CD4-positive, alpha-beta T cell treated with Interleukin-15 for 4 hours (primary cell): ENCODE results near the gene MAPK8IP3.
"Not testable (repeated sequence)": the region's sequence is repeated elsewhere in the genome, so short reads cannot be mapped to it uniquely, and the experiment has no call there.

Experiments used
- DNase-seq: peaks from one replicate; pipeline ENCODE4 v3.0.0-alpha.2; 2020; ENCODE audit warnings: low spot score

MAPK8IP3 gene

GRCh38 chr16:1709356-1709755 is 3.4 kb downstream of the MAPK8IP3 start:
- no peak for DNase-seq

GRCh38 chr16:1710811-1711507 is 5.0 kb downstream of the MAPK8IP3 start:
- no peak for DNase-seq

- no peak for DNase-seq
Observed at GRCh38 chr16:1712791-1713261, 6.8 kb downstream of the MAPK8IP3 start.

GRCh38 chr16:1713331-1713730 is 7.3 kb downstream of the MAPK8IP3 start:
- DNase-seq, result no peak

DNA sequence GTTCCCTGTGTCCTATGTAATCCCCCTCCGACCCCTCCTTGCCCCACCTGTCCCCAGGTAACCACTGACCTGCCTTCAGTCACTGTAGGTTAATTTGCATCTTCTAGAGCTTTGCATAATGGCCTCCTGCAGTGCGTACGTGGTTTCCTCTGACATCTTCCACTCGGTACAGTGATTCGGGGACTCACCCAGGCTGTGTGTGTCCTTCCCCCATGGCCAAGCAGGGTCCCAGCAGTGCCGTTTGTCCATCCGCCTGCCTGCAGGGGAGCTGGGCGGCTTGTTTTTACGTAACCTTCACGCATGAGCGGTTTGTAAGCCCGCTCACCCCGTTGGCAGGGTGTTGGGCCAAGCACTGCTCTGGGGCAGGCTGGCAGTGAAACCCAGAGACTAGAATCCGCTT is 7.9 kb downstream of the MAPK8IP3 start:
- no peak for DNase-seq

- no peak for DNase-seq
Observed at GRCh38 chr16:1715220-1715619, 9.2 kb downstream of the MAPK8IP3 start.

- not testable (repeated sequence) for DNase-seq
Observed at GRCh38 chr16:1718236-1718635, 12.2 kb downstream of the MAPK8IP3 start.

DNA sequence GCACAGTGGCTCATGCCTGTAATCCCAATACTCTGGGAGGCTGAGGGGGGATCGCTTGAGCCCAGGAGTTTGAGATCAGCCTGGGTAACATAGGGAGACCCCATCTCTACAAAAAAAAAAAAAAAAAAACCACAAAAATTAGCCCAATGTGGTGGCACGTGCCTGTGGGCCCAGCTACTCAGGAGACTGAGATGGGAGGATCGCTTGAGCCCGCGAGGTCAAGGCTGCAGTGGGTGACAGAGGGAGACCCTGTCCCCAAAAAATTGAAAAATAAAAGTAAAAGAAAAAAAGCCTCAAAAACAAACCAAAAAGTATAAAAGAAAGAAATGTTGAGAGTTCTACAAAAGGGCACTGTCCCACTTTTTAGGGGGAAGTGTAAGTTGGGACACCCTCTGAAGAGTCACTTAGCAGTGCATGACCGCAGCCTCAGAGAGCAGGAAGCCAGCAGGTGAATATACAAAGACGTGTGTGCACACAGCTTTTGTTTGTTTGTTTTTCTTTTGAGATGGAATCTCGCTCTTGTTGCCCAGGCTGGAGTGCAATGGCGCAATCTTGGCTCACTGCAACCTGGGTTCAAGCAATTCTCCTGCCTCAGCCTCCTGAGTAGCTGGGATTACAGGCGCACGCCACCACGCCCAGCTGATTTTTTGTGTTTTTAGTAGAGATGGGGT is 13.7 kb downstream of the MAPK8IP3 start:
- DNase-seq, result not testable (repeated sequence)

DNA sequence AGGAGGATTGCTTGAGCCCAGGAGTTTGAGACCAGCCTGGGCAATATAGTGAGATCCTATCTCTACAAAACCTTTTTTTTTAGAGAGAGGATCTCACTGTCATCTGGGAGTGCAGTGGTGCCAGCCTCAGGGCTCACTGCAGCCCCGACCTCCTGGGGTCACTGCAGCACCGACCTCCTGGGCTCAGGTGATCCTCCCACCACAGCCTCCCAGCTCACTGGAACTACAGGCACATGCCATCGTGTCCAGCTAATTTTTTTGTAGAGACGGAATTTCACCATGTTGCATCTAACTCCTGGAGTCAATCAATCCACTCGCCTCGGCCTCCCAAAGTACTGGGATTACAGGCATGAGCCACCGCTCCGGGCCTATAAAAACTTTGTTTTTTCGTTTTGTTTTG is 15.4 kb downstream of the MAPK8IP3 start:
- no peak for DNase-seq

DNA sequence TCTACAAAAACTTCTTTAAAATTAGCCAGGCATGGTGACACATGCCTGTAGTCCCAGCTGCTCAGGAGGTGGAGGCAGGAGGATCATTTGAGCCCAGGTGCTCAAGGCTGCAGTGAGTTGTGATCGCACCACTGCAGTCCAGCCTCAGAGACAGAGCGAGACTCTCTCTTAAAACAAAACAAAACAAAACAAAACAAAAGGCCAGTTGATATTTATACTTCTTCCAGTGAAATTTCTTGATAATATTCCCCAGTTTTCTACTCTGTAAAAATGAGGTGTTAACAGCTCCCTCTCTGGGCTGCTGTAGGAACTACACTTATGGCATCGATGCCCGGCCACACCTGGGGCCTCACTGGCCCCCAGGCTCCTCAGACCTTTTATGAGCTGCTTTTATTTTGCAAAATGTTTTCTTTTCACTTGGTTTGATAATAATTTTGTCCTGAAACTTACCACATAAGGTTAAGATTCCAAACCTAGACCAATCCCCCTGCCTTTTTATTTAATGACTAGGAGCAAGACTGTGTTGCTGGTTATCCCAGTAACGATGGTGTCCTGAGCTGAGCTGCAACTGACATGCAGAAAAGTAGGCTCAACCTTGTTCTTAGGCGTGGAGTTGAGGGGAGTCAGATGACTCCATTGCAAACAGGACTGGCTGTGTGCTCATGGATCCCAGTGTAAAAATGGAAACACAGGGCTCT is 17.6 kb downstream of the MAPK8IP3 start:
- peak; percentile 37 for DNase-seq

- no peak for DNase-seq
Observed at GRCh38 chr16:1724491-1724890, 18.5 kb downstream of the MAPK8IP3 start.

DNA sequence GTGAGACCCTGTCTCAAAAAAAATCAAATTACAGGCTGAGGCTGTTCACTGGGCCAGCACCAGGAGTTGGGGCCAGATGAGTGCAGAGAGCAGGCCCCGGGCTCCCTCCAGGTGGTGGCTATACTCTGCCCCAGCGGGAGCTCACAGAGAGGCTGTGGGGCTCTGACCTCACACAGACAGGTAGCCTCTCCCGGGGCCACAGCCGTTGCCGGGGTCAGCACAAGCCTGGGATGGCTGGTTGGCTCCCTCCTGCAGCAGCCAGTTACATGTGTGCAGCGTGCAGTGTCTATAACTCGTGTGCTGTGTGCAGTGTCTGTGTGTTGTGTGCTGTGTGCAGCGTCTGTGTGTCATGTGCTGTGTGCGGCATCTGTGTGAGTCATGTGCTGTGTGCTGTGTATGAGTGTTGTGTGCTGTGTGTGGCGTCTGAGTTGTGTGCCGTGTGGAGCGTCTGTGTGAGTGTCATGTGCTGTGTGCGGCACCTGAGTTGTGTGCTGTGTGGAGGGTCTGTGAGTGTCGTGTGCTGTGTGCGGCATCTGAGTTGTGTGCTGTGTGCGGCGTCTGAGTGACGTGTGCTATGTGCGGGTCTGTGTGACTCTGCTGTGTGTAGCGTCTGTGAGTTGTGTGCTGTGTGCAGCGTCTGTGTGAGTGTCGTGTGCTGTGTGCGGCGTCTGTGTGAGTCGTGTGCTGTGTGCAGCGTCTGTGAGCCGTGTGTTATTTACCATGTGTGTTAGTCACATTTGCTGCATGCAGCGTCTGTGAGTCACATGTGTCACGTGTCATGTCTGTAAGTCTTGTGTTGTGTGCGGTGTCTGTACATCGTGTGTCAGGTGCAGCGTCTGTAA is 20.9 kb downstream of the MAPK8IP3 start:
- no peak for DNase-seq

- no peak for DNase-seq
Observed at GRCh38 chr16:1727651-1728624, 21.9 kb downstream of the MAPK8IP3 start.

GRCh38 chr16:1729026-1729425 is 23.0 kb downstream of the MAPK8IP3 start:
- DNase-seq, result no peak

DNA sequence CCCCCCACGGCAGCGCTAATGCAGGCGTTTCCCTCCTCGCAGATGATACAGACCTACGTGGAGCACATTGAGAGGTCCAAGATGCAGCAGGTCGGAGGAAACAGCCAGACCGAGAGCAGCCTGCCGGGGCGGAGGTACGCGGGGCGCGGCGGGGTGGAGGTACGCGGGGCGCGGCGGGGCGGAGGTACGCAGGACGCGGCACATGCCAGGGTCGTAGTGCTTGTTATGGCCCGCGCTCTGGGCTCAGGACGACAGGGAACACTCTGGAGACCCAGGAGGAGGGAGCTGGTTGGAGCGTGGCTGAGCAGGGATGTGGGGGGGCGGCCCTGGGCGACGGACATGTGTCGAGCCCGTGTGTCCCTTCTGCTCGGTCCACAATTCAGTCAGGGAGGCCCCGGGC is 23.4 kb downstream of the MAPK8IP3 start:
- DNase-seq, result no peak

GRCh38 chr16:1731073-1731472 is 25.1 kb downstream of the MAPK8IP3 start:
- DNase-seq, result no peak

DNA sequence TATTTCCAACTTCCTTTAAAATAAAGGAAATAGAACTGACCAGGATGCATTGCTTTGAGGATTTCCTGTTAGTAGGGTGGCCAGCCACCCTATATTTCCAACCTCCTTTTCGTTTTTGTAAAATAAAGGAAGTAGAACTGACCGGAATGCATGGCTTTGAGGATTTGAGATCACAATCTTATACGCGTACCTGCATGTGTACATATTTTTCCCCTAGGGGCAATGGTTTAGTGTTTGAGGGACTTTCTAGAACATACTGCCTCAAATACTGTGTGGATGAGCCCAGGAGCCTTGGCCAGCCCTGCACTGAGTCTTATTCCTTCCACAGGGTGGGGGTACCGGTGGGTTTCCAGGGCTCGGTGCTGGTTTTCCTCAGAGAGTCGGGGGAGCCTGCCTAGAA is 25.6 kb downstream of the MAPK8IP3 start:
- no peak for DNase-seq

- no peak for DNase-seq
Observed at GRCh38 chr16:1732071-1732470, 26.1 kb downstream of the MAPK8IP3 start.

- not testable (repeated sequence) for DNase-seq
Observed at GRCh38 chr16:1732551-1732987, 26.6 kb downstream of the MAPK8IP3 start.

- DNase-seq, result no peak
Observed at GRCh38 chr16:1734123-1734522, 28.1 kb downstream of the MAPK8IP3 start.

DNA sequence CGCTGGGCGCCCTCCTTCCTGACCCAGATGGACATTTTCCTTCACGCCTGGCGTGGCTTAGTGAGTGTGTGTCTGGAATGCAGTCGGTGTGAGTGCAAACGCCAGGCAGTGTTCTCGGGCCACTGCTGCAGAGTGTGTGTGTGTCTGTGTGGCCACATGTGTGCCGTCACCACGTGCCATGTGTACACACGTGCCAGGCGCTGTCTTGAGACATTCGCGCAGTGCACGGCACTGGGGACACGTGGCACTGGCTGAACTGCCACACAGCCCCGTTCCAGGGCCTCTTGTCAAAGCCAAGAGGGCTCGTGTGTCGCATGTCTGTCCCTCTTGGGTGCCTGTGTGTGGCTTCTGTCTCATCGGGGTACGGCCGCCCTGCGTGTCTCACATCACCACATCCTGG is 28.8 kb downstream of the MAPK8IP3 start:
- no peak for DNase-seq
